D721Med (cell line): ENCODE measurements around the gene CNGA3.

ENCODE experiments used
- DNase-seq: peaks from one replicate; pipeline ENCODE4 v3.0.0; 2011; ENCODE audit warnings: low spot score; ENCODE audit not compliant: insufficient read length
- FAIRE-seq: peaks from 2 replicates; lab custom pipeline; 2011; peaks lifted over from hg19 to GRCh38; lab: Jason Lieb, UNC
- CTCF ChIP-seq: IDR thresholded peaks from 2 replicates; pipeline ENCODE4 v1.5.1; 2012; ENCODE audit warnings: mild to moderate bottlenecking, control low read depth; ENCODE audit not compliant: insufficient read depth; ENCODE audit errors: missing control alignments

Gene CNGA3

GRCh38 chr2:98333922-98334321, 12.3 kb upstream of the CNGA3 start:
- no peak for TF ChIP-seq CTCF

GRCh38 chr2:98334439-98335078, 11.7 kb upstream of the CNGA3 start:
- no peak for TF ChIP-seq CTCF
- FAIRE-seq = no peak
- no peak for DNase-seq

More at GRCh38 chr2:98333922-98334321, 12.3 kb upstream of the CNGA3 start:
- FAIRE-seq (no peak), DNase-seq (no peak)

- DNase-seq (no peak), FAIRE-seq (no peak)
- TF ChIP-seq CTCF = no peak
These were observed 11.0 kb upstream of the CNGA3 start for GRCh38 chr2:98335271-98335670.

- no peak for DNase-seq
- TF ChIP-seq CTCF = no peak
- no peak for FAIRE-seq
These were observed 5.0 kb upstream of the CNGA3 start for GRCh38 chr2:98341241-98341640.

GRCh38 chr2:98343285-98343684, 3.0 kb upstream of the CNGA3 start:
- no peak for TF ChIP-seq CTCF
- DNase-seq (no peak), FAIRE-seq (peak; percentile 91)

- peak; percentile 70 for DNase-seq
- no peak for TF ChIP-seq CTCF
These were observed 1.2 kb downstream of the CNGA3 start for GRCh38 chr2:98347298-98348065.

GRCh38 chr2:98348066-98348561, 1.9 kb downstream of the CNGA3 start:
- FAIRE-seq = no peak
- DNase-seq = no peak
- TF ChIP-seq CTCF = no peak

More at GRCh38 chr2:98347298-98348065, 1.2 kb downstream of the CNGA3 start:
- no peak for FAIRE-seq
